SK-N-SH (cell line): ENCODE measurements around the gene TCP10L. TPM values are rescaled to one million over a fixed set of nuclear protein-coding genes. Genes with fewer than 3 reads are reported as not detected.

ENCODE experiments used
- CTCF ChIA-PET: fragments of 300-600, 350-600 bp; formaldehyde crosslinking; extraction: SDS; loops from one replicate; lab custom pipeline; 2021; lab: Yijun Ruan, JAX
- POLR2A ChIA-PET: fragments of 350-600 bp; sonication (Branson Sonifier 250); formaldehyde crosslinking; extraction: SDS; loops from one replicate; lab custom pipeline; 2020; ENCODE audit warnings: antibody characterized with exemption, inconsistent platforms; lab: Yijun Ruan, JAX
- DNase-seq: peaks from one replicate; pipeline ENCODE4 v3.0.0; 2012
- H2AFZ ChIP-seq: fragments of 200-600 bp; sonication (generic); 2 replicates; pipeline ENCODE4 v1.8.1; 2016; ENCODE audit warnings: antibody characterized with exemption, mild to moderate bottlenecking, low read depth
- H3F3A ChIP-seq: fragments of 200-600 bp; sonication (generic); replicated peaks from 2 replicates; pipeline ENCODE3; 2016; ENCODE audit warnings: antibody characterized with exemption, mild to moderate bottlenecking; ENCODE audit not compliant: insufficient read depth
- H3K27ac ChIP-seq, 2 experiments: fragments of 200-500 bp in 1 of 2; fragments of 200-600 bp in 1 of 2; sonication (Bioruptor generic) in 1 of 2; sonication (generic), shearing (Covaris generic) in 1 of 2; 2 replicates each; pipeline versions ENCODE4 v1.5.1 to v1.6.1; 2014 to 2016; ENCODE audit warnings: low read depth in 2 of 2, inconsistent platforms in 1 of 2, low read length in 1 of 2, mild to moderate bottlenecking in 1 of 2, mixed read lengths in 1 of 2
- H3K27me3 ChIP-seq: fragments of 200-600 bp; sonication (generic), shearing (Covaris generic); 2 replicates; pipeline ENCODE4 v1.6.1; 2016; ENCODE audit warnings: mixed run types; ENCODE audit not compliant: insufficient read depth
- H3K36me3 ChIP-seq, 2 experiments: fragments of 200-500 bp in 1 of 2; fragments of 200-600 bp in 1 of 2; sonication (Bioruptor generic) in 1 of 2; sonication (generic) in 1 of 2; replicated peaks in 1 of 2; 2 replicates each; pipeline versions ENCODE3 to v1.5.1; 2014 to 2016; ENCODE audit warnings: low read length in 1 of 2, mild to moderate bottlenecking in 1 of 2; ENCODE audit not compliant: insufficient read depth in 2 of 2, control insufficient read depth in 1 of 2
- H3K4me1 ChIP-seq, 2 experiments: fragments of 200-500 bp in 1 of 2; fragments of 200-600 bp in 1 of 2; sonication (Bioruptor generic) in 1 of 2; sonication (generic), shearing (Covaris generic) in 1 of 2; 2 replicates each; pipeline versions ENCODE4 v1.5.1 to v1.6.1; 2014 to 2016; ENCODE audit warnings: low read depth in 1 of 2, low read length in 1 of 2, mixed run types in 1 of 2; ENCODE audit not compliant: insufficient read depth in 2 of 2, control insufficient read depth in 1 of 2
- H3K4me2 ChIP-seq: fragments of 200-600 bp; sonication (generic), shearing (Covaris generic); 2 replicates; pipeline ENCODE4 v1.6.1; 2017; ENCODE audit warnings: mixed run types
- H3K4me3 ChIP-seq, 2 experiments: fragments of 200-500 bp in 1 of 2; fragments of 200-600 bp in 1 of 2; sonication (Bioruptor generic) in 1 of 2; sonication (generic), shearing (Covaris generic) in 1 of 2; 2 replicates each; pipeline versions ENCODE4 v1.5.1 to v1.8.1; 2014 to 2016; ENCODE audit warnings: low read depth in 2 of 2, inconsistent platforms in 1 of 2, low read length in 1 of 2, mild to moderate bottlenecking in 1 of 2, mixed read lengths in 1 of 2, moderate library complexity in 1 of 2
- H3K79me2 ChIP-seq: fragments of 200-600 bp; sonication (generic); 2 replicates; pipeline ENCODE4 v1.8.1; 2017; ENCODE audit warnings: mild to moderate bottlenecking; ENCODE audit not compliant: insufficient read depth
- H3K9ac ChIP-seq: fragments of 200-600 bp; sonication (generic); 2 replicates; pipeline ENCODE4 v1.6.1; 2017; ENCODE audit warnings: mixed run types
- H3K9me2 ChIP-seq: fragments of 200-600 bp; sonication (generic); 2 replicates; pipeline ENCODE4 v1.6.1; 2017; ENCODE audit warnings: mixed run types
- H3K9me3 ChIP-seq: fragments of 200-600 bp; sonication (generic); 2 replicates; pipeline ENCODE4 v1.6.1; 2017; ENCODE audit warnings: mixed run types, mild to moderate bottlenecking, moderate library complexity
- H4K20me1 ChIP-seq: fragments of 200-600 bp; sonication (generic); 2 replicates; pipeline ENCODE4 v1.6.1; 2017; ENCODE audit warnings: mild to moderate bottlenecking, mixed run types; ENCODE audit not compliant: insufficient read depth
- CHD2 ChIP-seq: fragments of 150-350 bp; IDR thresholded peaks from 2 replicates; pipeline ENCODE4 v1.6.1; 2018; ENCODE audit warnings: low read length; ENCODE audit not compliant: partially characterized antibody
- EP300 ChIP-seq, 2 experiments: IDR thresholded peaks; 2 replicates each; pipeline versions ENCODE4 v1.4.0 to v1.6.1; 2012; ENCODE audit warnings: borderline replicate concordance in 1 of 2, low read depth in 1 of 2, low read length in 1 of 2
- FOXJ3 ChIP-seq: sonication (generic); formaldehyde crosslinking; IDR thresholded peaks from 2 replicates; pipeline ENCODE4 v1.5.1; 2020; ENCODE audit warnings: mild to moderate bottlenecking, missing genetic modification reagents
- FOXM1 ChIP-seq: IDR thresholded peaks from 2 replicates; pipeline ENCODE4 v1.4.0; 2012; ENCODE audit warnings: low read depth, mild to moderate bottlenecking
- GABPA ChIP-seq: IDR thresholded peaks from 2 replicates; pipeline ENCODE4 v1.4.0; 2012; ENCODE audit warnings: low read depth, mild to moderate bottlenecking
- JUND ChIP-seq: IDR thresholded peaks from 2 replicates; pipeline ENCODE4 v1.4.0; 2012
- MAX ChIP-seq: IDR thresholded peaks from 2 replicates; pipeline ENCODE4 v1.4.0; 2012; ENCODE audit warnings: low read depth
- MEF2A ChIP-seq: IDR thresholded peaks from 2 replicates; pipeline ENCODE4 v1.4.0; 2012; ENCODE audit warnings: low read depth, borderline replicate concordance
- NFIC ChIP-seq: IDR thresholded peaks from 2 replicates; pipeline ENCODE4 v1.4.0; 2012; ENCODE audit warnings: borderline replicate concordance
- NRF1 ChIP-seq: IDR thresholded peaks from 2 replicates; pipeline ENCODE4 v1.6.1; 2012; ENCODE audit warnings: low read depth, mild to moderate bottlenecking, low read length
- RCOR1 ChIP-seq: fragments of 150-350 bp; IDR thresholded peaks from 2 replicates; pipeline ENCODE4 v1.6.1; 2017; ENCODE audit warnings: antibody characterized with exemption, low read length
- RFX5 ChIP-seq: IDR thresholded peaks from 2 replicates; pipeline ENCODE4 v1.6.1; 2012; ENCODE audit warnings: mild to moderate bottlenecking, improper control_type of control experiment, low read length
- RXRA ChIP-seq: IDR thresholded peaks from 2 replicates; pipeline ENCODE4 v1.4.0; 2012; ENCODE audit warnings: low read depth, mild to moderate bottlenecking, borderline replicate concordance
- SMC3 ChIP-seq: IDR thresholded peaks from 2 replicates; pipeline ENCODE4 v1.6.1; 2012; ENCODE audit warnings: low read depth, low read length, improper control_type of control experiment
- TAF1 ChIP-seq: IDR thresholded peaks from 2 replicates; pipeline ENCODE4 v1.6.1; 2012; ENCODE audit warnings: low read depth, mild to moderate bottlenecking, low read length, moderate library complexity, borderline replicate concordance
- TEAD4 ChIP-seq: IDR thresholded peaks from 2 replicates; pipeline ENCODE4 v1.4.0; 2012; ENCODE audit warnings: mild to moderate bottlenecking, borderline replicate concordance; ENCODE audit not compliant: insufficient read depth
- YY1 ChIP-seq: IDR thresholded peaks from 2 replicates; pipeline ENCODE4 v1.4.0; 2012; ENCODE audit warnings: low read depth, mild to moderate bottlenecking
- WGBS: methylation state at CpG from one replicate; pipeline ENCODE4 v1.1.6; 2017; ENCODE audit warnings: low lambda C conversion rate; 5-methylcytosine and 5-hydroxymethylcytosine counted together
- polyA plus RNA-seq, 3 experiments: library from polyadenylated mRNA; depleted of rRNA; stranded (reverse); fragments of >200 nt; gene quantifications; 2 replicates each; pipeline ENCODE4 v1.2.3, GENCODE V29; 2012
- TF ChIP-seq, protein P1 (sequence below): fragments of 150-350 bp; IDR thresholded peaks from 2 replicates; pipeline ENCODE4 v1.6.1; 2017; ENCODE audit warnings: antibody characterized with exemption, low read length, low read depth, borderline replicate concordance
- TF ChIP-seq, protein P2 (sequence below): IDR thresholded peaks from 2 replicates; pipeline ENCODE4 v1.4.0; 2012; ENCODE audit warnings: low read depth, borderline replicate concordance

TCP10L gene
- polyA plus RNA-seq, 1 of the 3 experiments (the other 2 are of a cell fraction) = 0.33 TPM

GRCh38 chr21:32604464-32604863 is 19.1 kb upstream of the TCP10L start:
- no peak overlapping the region for H2AFZ ChIP-seq
- CTCF ChIA-PET = interaction anchor here (2.6 kb wide), 1 partner anchor 190 kb away, joined by 11 read pairs; no protein-coding TSS in a partner anchor
- H3K27ac ChIP-seq = no peak overlapping the region
- H3K4me2 ChIP-seq = no peak overlapping the region
- POLR2A ChIA-PET = no interaction called here
- H3K79me2 ChIP-seq = peaks cover 9% of the 10 kb centered on the region; the same call in 1 of the 2 replicates
- H4K20me1 ChIP-seq = no peaks in the 10 kb centered on the region
- H3K4me3 ChIP-seq = no peak overlapping the region
- no peaks in the 10 kb centered on the region for H3K27me3 ChIP-seq
- TF ChIP-seq GABPA (no peak), YY1 (no peak), FOXJ3 (CRISPR knock-in tag) (no peak), JUND (no peak)
- no peak overlapping the region for H3K9ac ChIP-seq
- WGBS = 94% methylated on average over 8 of the region's 8 CpGs
- no peaks in the 10 kb centered on the region for H3K9me2 ChIP-seq
- peaks cover 70 to 74% of the 10 kb centered on the region in 2 experiments for H3K36me3 ChIP-seq
- DNase-seq = no peak
- H3K4me1 ChIP-seq = no peaks in the 10 kb centered on the region
- no peaks in the 10 kb centered on the region for H3K9me3 ChIP-seq
- peaks cover 13% of the 10 kb centered on the region for H3F3A ChIP-seq

DNA sequence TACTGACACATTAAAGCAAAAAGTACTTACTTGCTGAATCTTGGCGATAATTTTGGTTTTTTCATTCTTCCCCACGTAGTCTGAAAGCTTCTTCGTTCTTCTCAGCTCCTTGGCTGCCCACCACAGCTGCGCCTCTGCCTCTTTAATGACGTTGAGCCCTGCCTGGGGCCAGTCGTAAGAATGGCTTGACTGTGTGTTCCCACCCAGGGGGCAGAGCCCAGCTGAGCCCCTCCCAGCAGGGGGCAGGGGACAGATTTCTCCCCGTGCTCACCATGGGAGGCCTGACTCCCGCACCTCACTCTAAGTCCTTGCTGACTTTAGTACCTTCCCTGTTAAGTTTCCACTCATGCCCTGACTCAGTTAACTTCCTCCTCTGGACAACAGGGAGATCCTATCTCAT is 17.8 kb upstream of the TCP10L start:
- ChIA-PET CTCF (interaction anchor here (2.6 kb wide), 1 partner anchor 188 kb away, joined by 11 read pairs; no protein-coding TSS in a partner anchor), POLR2A (no interaction called here)
- no peaks in the 10 kb centered on the region for H4K20me1 ChIP-seq
- H3K27me3 ChIP-seq = no peaks in the 10 kb centered on the region
- WGBS = 90% methylated on average over 8 of the region's 8 CpGs
- no peak overlapping the region for H3K4me3 ChIP-seq
- no peaks in the 10 kb centered on the region for H3K9me3 ChIP-seq
- DNase-seq = no peak
- TF ChIP-seq MEF2A (no peak), TEAD4 (no peak), EP300 (IDR thresholded peaks at IDR 0.05; ENCODE audit: borderline replicate concordance in 1 of 2, low read depth in 1 of 2, low read length in 1 of 2) (no peak), FOXM1 (no peak)
- TF ChIP-seq, protein P1, sequence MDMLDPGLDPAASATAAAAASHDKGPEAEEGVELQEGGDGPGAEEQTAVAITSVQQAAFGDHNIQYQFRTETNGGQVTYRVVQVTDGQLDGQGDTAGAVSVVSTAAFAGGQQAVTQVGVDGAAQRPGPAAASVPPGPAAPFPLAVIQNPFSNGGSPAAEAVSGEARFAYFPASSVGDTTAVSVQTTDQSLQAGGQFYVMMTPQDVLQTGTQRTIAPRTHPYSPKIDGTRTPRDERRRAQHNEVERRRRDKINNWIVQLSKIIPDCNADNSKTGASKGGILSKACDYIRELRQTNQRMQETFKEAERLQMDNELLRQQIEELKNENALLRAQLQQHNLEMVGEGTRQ = no peak
- no peaks in the 10 kb centered on the region for H3K4me1 ChIP-seq
- no peak overlapping the region for H3K27ac ChIP-seq
- H3K36me3 ChIP-seq = peaks cover 63 to 74% of the 10 kb centered on the region in 2 experiments
- no peaks in the 10 kb centered on the region for H3K9me2 ChIP-seq
- no peak overlapping the region for H2AFZ ChIP-seq
- no peak overlapping the region for H3K9ac ChIP-seq
- H3F3A ChIP-seq = peaks cover 10% of the 10 kb centered on the region
- H3K79me2 ChIP-seq = no peaks in the 10 kb centered on the region
- no peak overlapping the region for H3K4me2 ChIP-seq

DNA sequence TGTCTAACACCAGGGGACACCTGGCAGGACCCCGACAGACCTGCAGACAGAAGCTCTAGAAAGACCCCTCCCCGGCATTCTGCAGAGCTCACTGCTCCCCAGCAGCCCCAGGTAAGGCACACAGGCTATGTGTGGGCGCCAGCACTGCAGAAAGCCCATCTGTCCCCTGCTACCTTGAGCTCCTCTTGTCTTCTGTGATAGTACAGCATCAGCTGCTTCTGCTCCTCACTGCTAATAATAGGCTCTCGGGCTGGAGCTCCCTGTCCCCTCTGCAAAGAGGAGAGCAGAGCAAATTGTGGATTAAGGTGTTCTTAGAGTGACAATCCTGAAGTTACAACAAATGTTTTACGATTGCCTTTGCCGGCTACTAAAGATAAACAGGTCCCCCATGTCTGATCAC is 16.8 kb upstream of the TCP10L start:
- no peaks in the 10 kb centered on the region for H3K9me3 ChIP-seq
- ChIA-PET CTCF (interaction anchor here (1.4 to 5.2 kb wide), 11 partner anchors 10 to 329 kb away, joined by 3 to 151 read pairs (median 7); partner anchors contain the start of gene CFAP298), POLR2A (interaction anchor here (1.5 to 1.6 kb wide), 2 partner anchors 11 to 199 kb away, joined by 5 to 8 read pairs; partner anchors contain the start of gene CFAP298)
- H3K4me2 ChIP-seq = no peak overlapping the region
- 96% methylated on average over 4 of the region's 6 CpGs for WGBS
- no peak for DNase-seq
- H2AFZ ChIP-seq = no peak overlapping the region
- no peak overlapping the region for H3K4me3 ChIP-seq
- no peaks in the 10 kb centered on the region for H3K79me2 ChIP-seq
- peak overlapping the region in 1 of 2 experiments; percentile 49; a peak in 1 of 4 replicates for H3K27ac ChIP-seq
- H3K27me3 ChIP-seq = no peaks in the 10 kb centered on the region
- H3F3A ChIP-seq = peaks cover 16% of the 10 kb centered on the region
- peaks cover 56 to 68% of the 10 kb centered on the region in 2 experiments for H3K36me3 ChIP-seq
- no peak overlapping the region for H3K9ac ChIP-seq
- H3K9me2 ChIP-seq = no peaks in the 10 kb centered on the region
- TF ChIP-seq RFX5 (no peak), TAF1 (no peak), RCOR1 (no peak), NRF1 (no peak), EP300 (IDR thresholded peaks at IDR 0.05; ENCODE audit: borderline replicate concordance in 1 of 2, low read depth in 1 of 2, low read length in 1 of 2) (no peak), JUND (no peak), RXRA (no peak), NFIC (no peak), FOXJ3 (CRISPR knock-in tag) (no peak), YY1 (no peak), CHD2 (no peak), MAX (no peak), FOXM1 (no peak), MEF2A (no peak), SMC3 (no peak)
- TF ChIP-seq, protein P2, sequence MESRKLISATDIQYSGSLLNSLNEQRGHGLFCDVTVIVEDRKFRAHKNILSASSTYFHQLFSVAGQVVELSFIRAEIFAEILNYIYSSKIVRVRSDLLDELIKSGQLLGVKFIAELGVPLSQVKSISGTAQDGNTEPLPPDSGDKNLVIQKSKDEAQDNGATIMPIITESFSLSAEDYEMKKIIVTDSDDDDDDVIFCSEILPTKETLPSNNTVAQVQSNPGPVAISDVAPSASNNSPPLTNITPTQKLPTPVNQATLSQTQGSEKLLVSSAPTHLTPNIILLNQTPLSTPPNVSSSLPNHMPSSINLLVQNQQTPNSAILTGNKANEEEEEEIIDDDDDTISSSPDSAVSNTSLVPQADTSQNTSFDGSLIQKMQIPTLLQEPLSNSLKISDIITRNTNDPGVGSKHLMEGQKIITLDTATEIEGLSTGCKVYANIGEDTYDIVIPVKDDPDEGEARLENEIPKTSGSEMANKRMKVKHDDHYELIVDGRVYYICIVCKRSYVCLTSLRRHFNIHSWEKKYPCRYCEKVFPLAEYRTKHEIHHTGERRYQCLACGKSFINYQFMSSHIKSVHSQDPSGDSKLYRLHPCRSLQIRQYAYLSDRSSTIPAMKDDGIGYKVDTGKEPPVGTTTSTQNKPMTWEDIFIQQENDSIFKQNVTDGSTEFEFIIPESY = no peak
- no peaks in the 10 kb centered on the region for H3K4me1 ChIP-seq
- H4K20me1 ChIP-seq = no peaks in the 10 kb centered on the region
